PFSK-1 (cell line): Measurements from ENCODE around the gene KRT78.

Experiments
- FOXP2 ChIP-seq: optimal IDR thresholded peaks from 2 replicates; pipeline ENCODE3; 2011; ENCODE audit warnings: borderline replicate concordance, control low read depth, inconsistent platforms; ENCODE audit not compliant: insufficient read depth; ENCODE audit errors: extremely low read length, extremely low read depth
- POLR2AphosphoS5 ChIP-seq: IDR thresholded peaks from 2 replicates; pipeline ENCODE4 v1.6.1; 2012; ENCODE audit warnings: low read depth, mild to moderate bottlenecking, control low read depth, low read length, moderate library complexity
- REST ChIP-seq, 2 experiments: IDR thresholded peaks; 2 replicates each; pipeline versions ENCODE4 v1.6.1 to v1.8.0; 2011 to 2012; ENCODE audit warnings: low read depth in 2 of 2, low read length in 2 of 2, control low read depth in 1 of 2, inconsistent platforms in 1 of 2, mild to moderate bottlenecking in 1 of 2, moderate library complexity in 1 of 2; ENCODE audit not compliant: insufficient read depth in 1 of 2

GRCh38 chr12:52813885-52814709, 34.7 kb downstream of the KRT78 start, which contains the start of gene KRT4:
- TF ChIP-seq POLR2AphosphoS5 (no peak), FOXP2 (no peak), REST (IDR thresholded peaks at IDR 0.05; ENCODE audit: insufficient read depth in 1 of 2, low read depth in 2 of 2, low read length in 2 of 2) (no peak)
